Keratinocyte (primary cell): Measurements from ENCODE around the gene STON2. TPM values are rescaled to one million over a fixed set of nuclear protein-coding genes. Genes with fewer than 3 reads are reported as not detected.
A peak's percentile ranks its signal among the peaks of the same experiment; 100 is the strongest.

Experiments used
- DNase-seq: peaks from one replicate; pipeline ENCODE4 v3.0.0-alpha.2; 2011; ENCODE audit warnings: low read depth, missing footprints, low spot score
- FAIRE-seq: peaks from 2 replicates; lab custom pipeline; 2011; peaks lifted over from hg19 to GRCh38; lab: Jason Lieb, UNC
- H2AFZ ChIP-seq: 2 replicates; pipeline ENCODE4 v1.6.0; 2012; ENCODE audit warnings: low read length, control low read depth, inconsistent platforms; ENCODE audit not compliant: control insufficient read depth
- H3K27ac ChIP-seq: 2 replicates; pipeline ENCODE4 v1.5.1; 2011; ENCODE audit warnings: low read length; ENCODE audit not compliant: control insufficient read depth, insufficient read depth
- H3K27me3 ChIP-seq: 3 replicates; pipeline ENCODE4 v1.6.0; 2011; ENCODE audit warnings: low read length; ENCODE audit not compliant: control insufficient read depth, insufficient read depth; ENCODE audit errors: extremely low read depth
- H3K36me3 ChIP-seq, 2 experiments: 2 replicates in 1 of 2; 3 replicates in 1 of 2; pipeline ENCODE4 v1.5.1; 2011; ENCODE audit warnings: low read length in 2 of 2, mild to moderate bottlenecking in 1 of 2; ENCODE audit not compliant: control insufficient read depth in 2 of 2, insufficient read depth in 2 of 2; ENCODE audit errors: extremely low read depth in 1 of 2
- H3K4me1 ChIP-seq: 3 replicates; pipeline ENCODE4 v1.5.1; 2011; ENCODE audit warnings: low read length; ENCODE audit not compliant: control insufficient read depth, insufficient read depth; ENCODE audit errors: extremely low read depth
- H3K4me2 ChIP-seq: 3 replicates; pipeline ENCODE4 v1.6.0; 2011; ENCODE audit warnings: low read depth, low read length; ENCODE audit not compliant: control insufficient read depth, insufficient read depth; ENCODE audit errors: extremely low read depth
- H3K4me3 ChIP-seq, 3 experiments: fragments of 200-600 bp in 1 of 3; sonication (generic) in 1 of 3; 2 replicates in 2 of 3; 3 replicates in 1 of 3; pipeline ENCODE4 v1.5.1; 2011 to 2016; ENCODE audit warnings: low read length in 3 of 3, mild to moderate bottlenecking in 3 of 3, control low read depth in 2 of 3, inconsistent platforms in 1 of 3, low read depth in 1 of 3, mixed read lengths in 1 of 3, mixed run types in 1 of 3, moderate library complexity in 1 of 3; ENCODE audit not compliant: control insufficient read depth in 2 of 3, insufficient read depth in 2 of 3; ENCODE audit errors: extremely low read depth in 1 of 3
- H3K79me2 ChIP-seq: 2 replicates; pipeline ENCODE4 v1.6.0; 2012; ENCODE audit warnings: low read length; ENCODE audit not compliant: control insufficient read depth, insufficient read depth
- H3K9ac ChIP-seq: 3 replicates; pipeline ENCODE4 v1.6.0; 2011; ENCODE audit warnings: low read length; ENCODE audit not compliant: control insufficient read depth, insufficient read depth; ENCODE audit errors: extremely low read depth
- H3K9me1 ChIP-seq: 3 replicates; pipeline ENCODE4 v1.6.0; 2011; ENCODE audit warnings: low read length; ENCODE audit not compliant: control insufficient read depth, insufficient read depth; ENCODE audit errors: extremely low read depth
- H3K9me3 ChIP-seq: 2 replicates; pipeline ENCODE4 v1.5.1; 2012; ENCODE audit warnings: low read depth, low read length; ENCODE audit not compliant: control insufficient read depth
- H4K20me1 ChIP-seq: 3 replicates; pipeline ENCODE4 v1.6.0; 2011; ENCODE audit warnings: low read length; ENCODE audit not compliant: control insufficient read depth, insufficient read depth; ENCODE audit errors: extremely low read depth
- CTCF ChIP-seq, 3 experiments: IDR thresholded peaks in 1 of 3; conservative IDR thresholded peaks in 1 of 3; optimal IDR thresholded peaks in 1 of 3; 2 replicates in 2 of 3; 3 replicates in 1 of 3; pipeline versions ENCODE3 to v1.5.1; 2011; ENCODE audit warnings: low read length in 3 of 3, mild to moderate bottlenecking in 3 of 3, moderate library complexity in 2 of 3, control low read depth in 1 of 3, inconsistent platforms in 1 of 3; ENCODE audit not compliant: insufficient read depth in 2 of 3; ENCODE audit errors: extremely low read depth in 1 of 3
- EZH2 ChIP-seq: IDR thresholded peaks from one replicate; pipeline ENCODE4 v1.6.1; 2012; ENCODE audit warnings: inconsistent platforms, mild to moderate bottlenecking, low read length, moderate library complexity
- dilution Hi-C: fragments of 300-500 bp; cut with MboI; formaldehyde crosslinking; loops from one replicate; pipeline ENCODE4 v1.7.0; 2020; ENCODE audit warnings: low sequenced_read_pairs; ENCODE audit not compliant: extremely low pct_ligation_motif_present
- polyA plus RNA-seq, 5 experiments: library from polyadenylated mRNA; depleted of rRNA in 3 of 5; stranded (reverse) in 3 of 5; stranded (forward) in 1 of 5; unstranded in 1 of 5; fragments of >200 nt; gene quantifications; 1 replicate in 1 of 5; 2 replicates in 3 of 5; 3 replicates in 1 of 5; pipeline versions ENCODE4 v1.2.1 to v1.2.3, GENCODE V29; 2011 to 2012; ENCODE audit warnings: missing spikeins in 2 of 5, low read depth in 1 of 5, low replicate concordance in 1 of 5

STON2 gene
- polyA plus RNA-seq, 1 donor (not counting 4 experiments of a cell fraction or from before 2014, with no cell fraction given), result 82.3 TPM

- no peaks in the 10 kb centered on the region for H3K9me3 ChIP-seq
- H3K27ac ChIP-seq, result peak overlapping the region; percentile 62
- H3K4me3 ChIP-seq, result peak overlapping the region in 2 of 3 experiments; percentile 39 to 42
- FAIRE-seq (peak; percentile 90), DNase-seq (no peak)
- H3K79me2 ChIP-seq, result peaks cover 7% of the 10 kb centered on the region
- no peaks in the 10 kb centered on the region for H3K27me3 ChIP-seq
- no peaks in the 10 kb centered on the region for H4K20me1 ChIP-seq
- H3K9ac ChIP-seq, result peak overlapping the region; percentile 13
- peaks cover 19% of the 10 kb centered on the region for H3K4me1 ChIP-seq
- peak overlapping the region; percentile 77 for H2AFZ ChIP-seq
- peaks cover 3% of the 10 kb centered on the region in 2 experiments for H3K36me3 ChIP-seq
- no peaks in the 10 kb centered on the region for H3K9me1 ChIP-seq
- dilution Hi-C loops, result no loop called here
- TF ChIP-seq EZH2 (no peak), CTCF (optimal IDR thresholded peaks at IDR 0.05 in 1 of 3, IDR thresholded peaks at IDR 0.05 in 1 of 3, conservative IDR thresholded peaks at IDR 0.05 in 1 of 3; ENCODE audit: extremely low read depth in 1 of 3, insufficient read depth in 2 of 3, low read length in 3 of 3) (no peak)
- peak overlapping the region; percentile 88 for H3K4me2 ChIP-seq
These were observed 36.3 kb downstream of the STON2 start for GRCh38 chr14:81363746-81364378.

- peaks cover 7% of the 10 kb centered on the region for H3K79me2 ChIP-seq
- no peak for FAIRE-seq
These were observed 46.3 kb downstream of the STON2 start for GRCh38 chr14:81353691-81354323.

More at GRCh38 chr14:81353691-81354323, 46.3 kb downstream of the STON2 start:
- no peaks in the 10 kb centered on the region for H3K36me3 ChIP-seq
- no peaks in the 10 kb centered on the region for H3K9me1 ChIP-seq
- H2AFZ ChIP-seq, result no peak overlapping the region
- no peak overlapping the region for H3K27ac ChIP-seq
- TF ChIP-seq CTCF (optimal IDR thresholded peaks at IDR 0.05 in 1 of 3, IDR thresholded peaks at IDR 0.05 in 1 of 3, conservative IDR thresholded peaks at IDR 0.05 in 1 of 3; ENCODE audit: extremely low read depth in 1 of 3, insufficient read depth in 2 of 3, low read length in 3 of 3) (no peak), EZH2 (no peak)
- H3K27me3 ChIP-seq, result no peaks in the 10 kb centered on the region
- H3K4me3 ChIP-seq, result no peak overlapping the region
- H3K4me2 ChIP-seq, result no peak overlapping the region
- no peaks in the 10 kb centered on the region for H3K9me3 ChIP-seq
- dilution Hi-C loops, result no loop called here
- H4K20me1 ChIP-seq, result no peaks in the 10 kb centered on the region
- no peak overlapping the region for H3K9ac ChIP-seq
- DNase-seq, result no peak
- H3K4me1 ChIP-seq, result no peaks in the 10 kb centered on the region
